Hepatocyte (in vitro differentiated cells): Measurements from ENCODE around the gene REV3L. TPM values are rescaled to one million over a fixed set of nuclear protein-coding genes. Genes with fewer than 3 reads are reported as not detected.

Experiments used
- DNase-seq: peaks from one replicate; pipeline ENCODE4 v3.0.0-alpha.2; 2016; ENCODE audit warnings: low spot score
- H2AFZ ChIP-seq: fragments of 200-600 bp; sonication (generic); 2 replicates; pipeline ENCODE4 v1.6.0; 2016; ENCODE audit warnings: antibody characterized with exemption, mild to moderate bottlenecking
- H3K27ac ChIP-seq: fragments of 200-600 bp; sonication (generic); 2 replicates; pipeline ENCODE4 v1.5.1; 2016; ENCODE audit warnings: mild to moderate bottlenecking
- H3K27me3 ChIP-seq: fragments of 200-600 bp; sonication (generic); 2 replicates; pipeline ENCODE4 v1.6.1; 2016
- H3K36me3 ChIP-seq: fragments of 200-600 bp; sonication (generic); replicated peaks from 2 replicates; pipeline ENCODE4 v1.5.1; 2016; ENCODE audit warnings: low read depth; ENCODE audit not compliant: insufficient read depth
- H3K4me1 ChIP-seq: fragments of 200-600 bp; sonication (generic); 2 replicates; pipeline ENCODE4 v1.5.1; 2016; ENCODE audit warnings: mild to moderate bottlenecking, moderate library complexity; ENCODE audit not compliant: insufficient read depth
- H3K4me2 ChIP-seq: fragments of 200-600 bp; sonication (generic); 2 replicates; pipeline ENCODE4 v1.6.0; 2016
- H3K4me3 ChIP-seq: fragments of 200-600 bp; sonication (generic); 2 replicates; pipeline ENCODE4 v1.5.1; 2016; ENCODE audit warnings: mild to moderate bottlenecking
- H3K79me2 ChIP-seq: fragments of 200-600 bp; sonication (generic); 2 replicates; pipeline ENCODE4 v1.6.0; 2017; ENCODE audit warnings: mild to moderate bottlenecking
- H3K9me2 ChIP-seq: fragments of 200-600 bp; sonication (generic); replicated peaks from 2 replicates; pipeline ENCODE4 v1.6.0; 2017; ENCODE audit warnings: mild to moderate bottlenecking; ENCODE audit not compliant: insufficient read depth
- H3K9me3 ChIP-seq: fragments of 200-600 bp; sonication (generic); 2 replicates; pipeline ENCODE4 v1.5.1; 2016; ENCODE audit warnings: low read depth, mild to moderate bottlenecking
- H4K20me1 ChIP-seq: fragments of 200-600 bp; sonication (generic); 2 replicates; pipeline ENCODE4 v1.6.0; 2016; ENCODE audit warnings: mild to moderate bottlenecking; ENCODE audit not compliant: insufficient read depth, poor library complexity, severe bottlenecking
- EZH2 ChIP-seq: fragments of 200-600 bp; sonication (generic); IDR thresholded peaks from 2 replicates; pipeline ENCODE4 v1.6.1; 2016; ENCODE audit warnings: antibody characterized with exemption, mild to moderate bottlenecking, borderline replicate concordance
- EZH2phosphoT487 ChIP-seq: fragments of 200-600 bp; sonication (generic); IDR thresholded peaks from one replicate; pipeline ENCODE4 v1.6.1; 2018; ENCODE audit warnings: antibody characterized with exemption, mild to moderate bottlenecking, low read depth, moderate library complexity; ENCODE audit not compliant: unreplicated experiment, severe bottlenecking
- WGBS: methylation state at CpG from one replicate; pipeline ENCODE4 v1.1.6; 2016; ENCODE audit warnings: low lambda C conversion rate; ENCODE audit errors: missing lambda C conversion rate; 5-methylcytosine and 5-hydroxymethylcytosine counted together
- polyA plus RNA-seq: library from polyadenylated mRNA; unstranded; fragments of >200 nt; fragmentation: Nextera tagmentation; extraction: Ambion mirVana; gene quantifications from 2 replicates; pipeline ENCODE4 v1.2.1, GENCODE V29; 2016
- total RNA-seq: library from RNA; depleted of rRNA; stranded (reverse); fragments of >200 nt; gene quantifications from 2 replicates; pipeline ENCODE4 v1.2.3, GENCODE V29; 2014
- TF ChIP-seq, protein P1 (sequence below): fragments of 200-600 bp; sonication (generic); IDR thresholded peaks from 2 replicates; pipeline ENCODE4 v1.5.1; 2016; ENCODE audit warnings: antibody characterized with exemption, mild to moderate bottlenecking; ENCODE audit not compliant: poor library complexity

The REV3L gene
- total and polyA plus RNA-seq, 2 experiments from 2014 or later = 17.6 to 29.4 TPM

DNA sequence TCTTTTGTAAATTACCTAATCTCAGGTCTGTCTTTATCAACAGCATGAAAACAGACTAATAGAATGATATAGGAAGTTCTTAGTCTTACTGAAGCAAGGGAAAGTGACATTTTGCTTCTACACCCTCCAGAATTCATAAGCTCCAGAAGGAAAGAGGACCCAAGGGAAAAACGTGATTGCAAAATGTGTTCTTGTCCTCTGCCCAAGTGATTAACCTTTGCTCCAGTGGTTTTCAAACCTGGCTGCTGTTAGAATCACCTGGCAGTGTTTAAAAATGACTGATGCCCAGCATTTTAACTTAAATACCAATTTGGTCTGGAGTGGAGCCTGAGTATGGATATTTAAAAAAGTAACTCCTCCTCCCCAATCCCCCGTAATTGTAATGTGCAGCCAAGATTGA is 204.3 kb downstream of the REV3L start:
- Histone ChIP-seq H3K9me3 (peaks cover 8% of the 10 kb centered on the region), H3K27ac (no peak overlapping the region), H3K9me2 (no peaks in the 10 kb centered on the region), H3K4me2 (peak overlapping the region; percentile 50), H4K20me1 (no peaks in the 10 kb centered on the region), H3K36me3 (no peaks in the 10 kb centered on the region), H3K4me1 (peaks cover 24% of the 10 kb centered on the region), H3K27me3 (no peaks in the 10 kb centered on the region), H3K4me3 (no peak overlapping the region), H3K79me2 (peaks cover 33% of the 10 kb centered on the region), H2AFZ (no peak overlapping the region)
- whole genome bisulfite sequencing = 80% methylated on average over 2 of the region's 2 CpGs
- no peak for TF ChIP-seq EZH2phosphoT487
- TF ChIP-seq EZH2 = no peak
- DNase-seq = no peak

DNA sequence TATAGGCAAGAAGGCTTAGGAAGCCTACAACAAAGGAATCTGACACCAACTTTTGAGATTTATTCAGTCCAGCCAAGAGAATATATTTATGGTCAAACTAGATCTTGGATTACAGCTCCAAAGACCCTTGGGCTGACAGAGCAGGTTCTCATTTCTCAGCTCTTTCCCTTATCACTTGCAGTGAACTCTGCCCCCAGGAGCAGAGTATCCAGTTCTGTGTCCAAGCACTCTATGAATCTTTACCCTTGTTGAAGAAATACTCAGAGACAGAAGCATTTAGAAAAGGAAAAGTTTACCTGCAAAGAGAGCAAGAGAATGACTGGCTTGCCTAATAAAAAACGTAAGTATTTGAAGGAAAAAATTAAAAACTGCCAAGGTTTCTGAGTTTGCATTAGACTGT is 205.2 kb downstream of the REV3L start:
- no peaks in the 10 kb centered on the region for H3K36me3 ChIP-seq
- 81% methylated on average over 1 of the region's 1 CpG for WGBS
- peaks cover 38% of the 10 kb centered on the region for H3K79me2 ChIP-seq
- no peaks in the 10 kb centered on the region for H3K27me3 ChIP-seq
- peaks cover 8% of the 10 kb centered on the region for H3K9me3 ChIP-seq
- H3K27ac ChIP-seq = peak overlapping the region; percentile 13
- H3K4me2 ChIP-seq = peak overlapping the region; percentile 50
- H4K20me1 ChIP-seq = no peaks in the 10 kb centered on the region
- H3K4me1 ChIP-seq = peaks cover 21% of the 10 kb centered on the region
- DNase-seq = no peak
- no peak overlapping the region for H2AFZ ChIP-seq
- TF ChIP-seq, protein P1, sequence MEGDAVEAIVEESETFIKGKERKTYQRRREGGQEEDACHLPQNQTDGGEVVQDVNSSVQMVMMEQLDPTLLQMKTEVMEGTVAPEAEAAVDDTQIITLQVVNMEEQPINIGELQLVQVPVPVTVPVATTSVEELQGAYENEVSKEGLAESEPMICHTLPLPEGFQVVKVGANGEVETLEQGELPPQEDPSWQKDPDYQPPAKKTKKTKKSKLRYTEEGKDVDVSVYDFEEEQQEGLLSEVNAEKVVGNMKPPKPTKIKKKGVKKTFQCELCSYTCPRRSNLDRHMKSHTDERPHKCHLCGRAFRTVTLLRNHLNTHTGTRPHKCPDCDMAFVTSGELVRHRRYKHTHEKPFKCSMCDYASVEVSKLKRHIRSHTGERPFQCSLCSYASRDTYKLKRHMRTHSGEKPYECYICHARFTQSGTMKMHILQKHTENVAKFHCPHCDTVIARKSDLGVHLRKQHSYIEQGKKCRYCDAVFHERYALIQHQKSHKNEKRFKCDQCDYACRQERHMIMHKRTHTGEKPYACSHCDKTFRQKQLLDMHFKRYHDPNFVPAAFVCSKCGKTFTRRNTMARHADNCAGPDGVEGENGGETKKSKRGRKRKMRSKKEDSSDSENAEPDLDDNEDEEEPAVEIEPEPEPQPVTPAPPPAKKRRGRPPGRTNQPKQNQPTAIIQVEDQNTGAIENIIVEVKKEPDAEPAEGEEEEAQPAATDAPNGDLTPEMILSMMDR = no peak
- TF ChIP-seq EZH2phosphoT487 (no peak), EZH2 (no peak)
- no peaks in the 10 kb centered on the region for H3K9me2 ChIP-seq
- H3K4me3 ChIP-seq = no peak overlapping the region

DNA sequence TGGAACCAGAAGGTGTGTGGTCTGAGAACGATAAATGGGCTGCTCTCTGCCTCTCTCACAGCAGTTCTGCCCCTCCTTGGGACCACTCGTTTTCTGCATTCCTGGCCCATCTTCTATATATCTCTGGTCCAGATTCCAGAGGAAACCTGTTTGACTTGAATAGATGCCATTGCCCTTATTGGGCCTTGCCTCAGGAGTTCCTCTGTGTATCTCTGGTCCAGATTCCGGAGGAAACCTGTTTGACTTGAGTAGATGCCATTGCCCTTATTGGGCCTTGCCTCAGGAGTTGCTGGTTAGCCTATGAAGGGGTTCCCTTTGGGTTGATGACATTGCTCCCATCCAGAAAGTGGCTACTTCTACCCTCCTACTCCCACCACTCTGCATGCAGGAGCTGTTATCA is 206.3 kb downstream of the REV3L start:
- Histone ChIP-seq H3K27me3 (no peaks in the 10 kb centered on the region), H3K36me3 (no peaks in the 10 kb centered on the region), H4K20me1 (no peaks in the 10 kb centered on the region), H3K4me1 (peaks cover 15% of the 10 kb centered on the region), H3K79me2 (peaks cover 46% of the 10 kb centered on the region), H3K9me2 (no peaks in the 10 kb centered on the region), H2AFZ (no peak overlapping the region), H3K27ac (peak overlapping the region; percentile 13), H3K4me3 (no peak overlapping the region), H3K9me3 (peaks cover 8% of the 10 kb centered on the region), H3K4me2 (no peak overlapping the region)
- DNase-seq = no peak
- TF ChIP-seq EZH2 (no peak), EZH2phosphoT487 (no peak)
- TF ChIP-seq, protein P1 = no peak
- 73% methylated on average over 3 of the region's 3 CpGs for WGBS

DNA sequence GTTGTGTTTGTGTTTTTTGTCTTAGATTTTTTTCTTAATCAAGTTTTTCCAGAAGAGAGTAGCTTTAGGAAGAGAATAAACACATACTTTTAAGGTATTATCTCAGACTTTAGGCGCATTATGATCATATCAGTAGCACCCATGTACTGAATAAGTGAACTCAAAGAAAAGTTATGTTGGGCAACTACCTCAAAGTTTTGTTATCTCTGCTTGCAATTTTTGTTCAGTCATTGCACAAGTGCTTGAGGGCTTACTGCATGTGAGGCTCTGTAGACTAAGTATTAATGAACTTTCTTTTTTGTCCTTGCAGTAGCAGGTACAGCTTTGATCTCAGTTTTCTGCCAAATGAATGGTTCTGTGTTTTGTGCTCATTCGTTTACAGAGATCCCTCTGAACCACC is 206.7 kb downstream of the REV3L start:
- H4K20me1 ChIP-seq = no peaks in the 10 kb centered on the region
- 85% methylated on average over 2 of the region's 2 CpGs for WGBS
- DNase-seq = no peak
- H3K4me1 ChIP-seq = peaks cover 15% of the 10 kb centered on the region
- no peaks in the 10 kb centered on the region for H3K27me3 ChIP-seq
- peaks cover 8% of the 10 kb centered on the region for H3K9me3 ChIP-seq
- no peak overlapping the region for H3K4me3 ChIP-seq
- no peak overlapping the region for H2AFZ ChIP-seq
- TF ChIP-seq, protein P1 = no peak
- TF ChIP-seq EZH2 (no peak), EZH2phosphoT487 (no peak)
- H3K36me3 ChIP-seq = no peaks in the 10 kb centered on the region
- peak overlapping the region; percentile 23 for H3K27ac ChIP-seq
- H3K9me2 ChIP-seq = no peaks in the 10 kb centered on the region
- H3K4me2 ChIP-seq = no peak overlapping the region
- peaks cover 47% of the 10 kb centered on the region for H3K79me2 ChIP-seq
